Measurements from ENCODE around the gene TPPP.

Gene TPPP

GRCh38 chr5:664343-664993 lies 28.7 kb downstream of the TPPP start:
- no peak for DNase-seq

- no peak for DNase-seq
Measured at GRCh38 chr5:663436-664342, 29.5 kb downstream of the TPPP start.

GRCh38 chr5:662751-663435 lies 30.3 kb downstream of the TPPP start:
- no peak for DNase-seq

- no peak for DNase-seq
Measured at GRCh38 chr5:661891-662750, 31.0 kb downstream of the TPPP start.

- no peak for DNase-seq
Measured at GRCh38 chr5:660491-661030, 32.6 kb downstream of the TPPP start.

GRCh38 chr5:659496-660263 lies 33.5 kb downstream of the TPPP start:
- no peak for DNase-seq

- DNase-seq, result no peak
Measured at GRCh38 chr5:658103-658502, 35.0 kb downstream of the TPPP start.

GRCh38 chr5:657570-657969 lies 35.6 kb downstream of the TPPP start:
- no peak for DNase-seq

- DNase-seq, result no peak
Measured at GRCh38 chr5:655406-655805, 37.7 kb downstream of the TPPP start.

GRCh38 chr5:654071-654778 lies 38.9 kb downstream of the TPPP start:
- no peak for DNase-seq

GRCh38 chr5:652773-653350 lies 40.3 kb downstream of the TPPP start:
- DNase-seq, result no peak

GRCh38 chr5:652023-652515 lies 41.1 kb downstream of the TPPP start:
- no peak for DNase-seq

GRCh38 chr5:651296-652022 lies 41.7 kb downstream of the TPPP start:
- no peak for DNase-seq

- no peak for DNase-seq
Measured at GRCh38 chr5:647727-648126, 45.4 kb downstream of the TPPP start.

GRCh38 chr5:647311-647710 lies 45.8 kb downstream of the TPPP start:
- DNase-seq, result no peak

GRCh38 chr5:646396-647201 lies 46.6 kb downstream of the TPPP start:
- no peak for DNase-seq

- DNase-seq, result no peak
Measured at GRCh38 chr5:645421-645820, 47.7 kb downstream of the TPPP start.

GRCh38 chr5:644971-645370 lies 48.2 kb downstream of the TPPP start:
- DNase-seq, result no peak

- DNase-seq, result no peak
Measured at GRCh38 chr5:644509-644908, 48.6 kb downstream of the TPPP start.

Measured in stimulated activated naive CD4-positive, alpha-beta T cell treated with Interleukin-2 at 50 U/mL for 16 hours (primary cell).